Activated CD8-positive, alpha-beta T cell treated with anti-CD3 and anti-CD28 coated beads for 36 hours (primary cell): Measurements from ENCODE around the gene ALS2CL. TPM values are rescaled to one million over a fixed set of nuclear protein-coding genes. Genes with fewer than 3 reads are reported as not detected.

Source experiments
- ATAC-seq: fragments of 200-7000 bp; cut with Tn5 transposase; one replicate; pipeline ENCODE4 v1.10.0; 2021; ENCODE audit warnings: mild to moderate bottlenecking, moderate library complexity
- CTCF ChIA-PET: fragments of 350-600 bp; sonication (Branson Sonifier 250); formaldehyde crosslinking; loops from one replicate; lab custom pipeline; 2021; ENCODE audit warnings: antibody characterized with exemption; lab: Charles Lee
- POLR2A ChIA-PET: fragments of 350-600 bp; sonication (Branson Sonifier 250); formaldehyde crosslinking; loops from one replicate; lab custom pipeline; 2021; ENCODE audit warnings: antibody characterized with exemption; lab: Charles Lee
- DNase-seq: peaks from one replicate; pipeline ENCODE4 v3.0.0-alpha.2; 2020
- H3K27ac Mint-ChIP-seq: one replicate; pipeline ENCODE4 v1.8.0; 2021; ENCODE audit warnings: mild to moderate bottlenecking, mixed read lengths
- H3K27me3 Mint-ChIP-seq: one replicate; pipeline ENCODE4 v1.8.0; 2021; ENCODE audit warnings: mixed read lengths
- H3K36me3 Mint-ChIP-seq: one replicate; pipeline ENCODE4 v1.8.0; 2021; ENCODE audit warnings: low read depth, mixed read lengths
- H3K4me1 Mint-ChIP-seq: one replicate; pipeline ENCODE4 v1.8.0; 2021; ENCODE audit warnings: low read depth, mixed read lengths
- H3K4me3 Mint-ChIP-seq: one replicate; pipeline ENCODE4 v1.8.0; 2021; ENCODE audit warnings: mild to moderate bottlenecking, moderate library complexity, mixed read lengths
- H3K9me3 Mint-ChIP-seq: one replicate; pipeline ENCODE4 v1.8.0; 2021; ENCODE audit warnings: mixed read lengths
- CTCF ChIP-seq: fragments of 200-600 bp; IDR thresholded peaks from one replicate; pipeline ENCODE4 v1.8.0; 2022; ENCODE audit warnings: antibody characterized with exemption, mild to moderate bottlenecking
- intact Hi-C: fragments of 100-400 bp; cut with micrococcal nuclease; formaldehyde crosslinking; loops from one replicate; pipeline ENCODE4 v1.10.0; 2022
- total RNA-seq, 2 experiments: library from RNA; stranded (reverse); gene quantifications; one replicate each; pipeline ENCODE4 v1.2.3, GENCODE V29; 2021

Gene ALS2CL
- total RNA-seq, 2 experiments from 2014 or later: 1.7 to 2.0 TPM

- no peak overlapping the region for H3K27ac Mint-ChIP-seq
- intact Hi-C loops: no loop called here
These were observed 41.3 kb upstream of the ALS2CL start for GRCh38 chr3:46734773-46735172.

GRCh38 chr3:46733026-46733800, 39.7 kb upstream of the ALS2CL start:
- Mint-ChIP-seq H3K27me3 (peaks cover 2% of the 10 kb centered on the region), H3K4me3 (no peak overlapping the region), H3K36me3 (no peaks in the 10 kb centered on the region), H3K4me1 (no peaks in the 10 kb centered on the region), H3K27ac (no peak overlapping the region), H3K9me3 (no peaks in the 10 kb centered on the region)
- DNase-seq (no peak), ATAC-seq (no peak)
- CTCF ChIA-PET: no interaction called here
- POLR2A ChIA-PET: no interaction called here
- intact Hi-C loops: no loop called here
- TF ChIP-seq CTCF: no peak

More at GRCh38 chr3:46734773-46735172, 41.3 kb upstream of the ALS2CL start:
- ATAC-seq: no peak
- no peaks in the 10 kb centered on the region for H3K4me1 Mint-ChIP-seq
- ChIA-PET CTCF (no interaction called here), POLR2A (no interaction called here)
- no peak for DNase-seq
- H3K4me3 Mint-ChIP-seq: no peak overlapping the region
- H3K36me3 Mint-ChIP-seq: no peaks in the 10 kb centered on the region
- H3K9me3 Mint-ChIP-seq: no peaks in the 10 kb centered on the region
- no peak for TF ChIP-seq CTCF
- peaks cover 4% of the 10 kb centered on the region for H3K27me3 Mint-ChIP-seq

GRCh38 chr3:46731795-46732194, 38.3 kb upstream of the ALS2CL start:
- no peaks in the 10 kb centered on the region for H3K36me3 Mint-ChIP-seq
- H3K4me3 Mint-ChIP-seq: no peak overlapping the region
- no peak for TF ChIP-seq CTCF
- no peaks in the 10 kb centered on the region for H3K9me3 Mint-ChIP-seq
- ATAC-seq: no peak
- H3K4me1 Mint-ChIP-seq: no peaks in the 10 kb centered on the region
- H3K27me3 Mint-ChIP-seq: peaks cover 3% of the 10 kb centered on the region
- no peak overlapping the region for H3K27ac Mint-ChIP-seq
- no peak for DNase-seq
- ChIA-PET CTCF (no interaction called here), POLR2A (no interaction called here)
- intact Hi-C loops: no loop called here

GRCh38 chr3:46730819-46731218, 37.3 kb upstream of the ALS2CL start:
- ATAC-seq (no peak), DNase-seq (no peak)
- intact Hi-C loops: no loop called here
- CTCF ChIA-PET: no interaction called here
- Mint-ChIP-seq H3K4me3 (no peak overlapping the region), H3K9me3 (no peaks in the 10 kb centered on the region), H3K36me3 (no peaks in the 10 kb centered on the region), H3K4me1 (no peaks in the 10 kb centered on the region), H3K27ac (no peak overlapping the region), H3K27me3 (peaks cover 5% of the 10 kb centered on the region)
- no peak for TF ChIP-seq CTCF
- POLR2A ChIA-PET: no interaction called here

GRCh38 chr3:46729038-46729437, 35.6 kb upstream of the ALS2CL start:
- DNase-seq: no peak
- Mint-ChIP-seq H3K27ac (no peak overlapping the region), H3K36me3 (no peaks in the 10 kb centered on the region), H3K9me3 (no peaks in the 10 kb centered on the region), H3K4me1 (no peaks in the 10 kb centered on the region), H3K27me3 (peaks cover 7% of the 10 kb centered on the region), H3K4me3 (no peak overlapping the region)
- ChIA-PET CTCF (interaction anchor here (1.0 to 1.5 kb wide), 4 partner anchors 9 to 459 kb away, joined by 3 to 6 read pairs (median 3); no protein-coding TSS in a partner anchor), POLR2A (no interaction called here)
- TF ChIP-seq CTCF: no peak
- intact Hi-C loops: no loop called here
- no peak for ATAC-seq
